Muscle of leg (tissue), 11 donors: ENCODE measurements around the gene KLHL29. TPM values are rescaled to one million over a fixed set of nuclear protein-coding genes. Genes with fewer than 3 reads are reported as not detected.

Experiments
- DNase-seq: peaks from one replicate; pipeline ENCODE4 v3.0.0; 2013
- H3K27ac ChIP-seq: one replicate; pipeline ENCODE4 v1.5.1; 2013; ENCODE audit warnings: mild to moderate bottlenecking, low read length, control low read depth
- H3K27me3 ChIP-seq: one replicate; pipeline ENCODE4 v1.6.1; 2013; ENCODE audit warnings: low read length; ENCODE audit not compliant: control insufficient read depth, insufficient read depth
- H3K36me3 ChIP-seq: one replicate; pipeline ENCODE4 v1.6.1; 2013; ENCODE audit warnings: low read length; ENCODE audit not compliant: control insufficient read depth, insufficient read depth
- H3K4me1 ChIP-seq: one replicate; pipeline ENCODE4 v1.6.1; 2013; ENCODE audit warnings: low read length; ENCODE audit not compliant: control insufficient read depth, insufficient read depth
- H3K4me3 ChIP-seq: one replicate; pipeline ENCODE4 v1.5.1; 2013; ENCODE audit warnings: low read length, control low read depth
- H3K9me3 ChIP-seq: replicated peaks from 2 replicates; pipeline ENCODE4 v1.6.1; 2013; ENCODE audit warnings: low read depth, low read length; ENCODE audit not compliant: control insufficient read depth
- WGBS: methylation state at CpG from one replicate; pipeline ENCODE4 v1.1.5; 2013; ENCODE audit warnings: missing lambda C conversion rate; ENCODE audit not compliant: insufficient coverage; 5-methylcytosine and 5-hydroxymethylcytosine counted together
- polyA plus RNA-seq, 8 donors: library from polyadenylated mRNA; unstranded; fragments of 120-200 nt; gene quantifications; one replicate each; pipeline versions ENCODE4 v1.2.1 to v1.2.3, GENCODE V29; 2013; ENCODE audit warnings: inconsistent platforms in 1 of 8, low replicate concordance in 1 of 8; ENCODE audit not compliant: insufficient read length in 8 of 8, insufficient read depth in 1 of 8
- total RNA-seq: library from RNA; stranded (reverse); fragments of 120-200 nt; gene quantifications from one replicate; pipeline ENCODE4 v1.2.4, GENCODE V29; 2013

Gene KLHL29
- total and polyA plus RNA-seq, 9 donors, result 4.7 to 9.7 (median 7.3) TPM

DNA sequence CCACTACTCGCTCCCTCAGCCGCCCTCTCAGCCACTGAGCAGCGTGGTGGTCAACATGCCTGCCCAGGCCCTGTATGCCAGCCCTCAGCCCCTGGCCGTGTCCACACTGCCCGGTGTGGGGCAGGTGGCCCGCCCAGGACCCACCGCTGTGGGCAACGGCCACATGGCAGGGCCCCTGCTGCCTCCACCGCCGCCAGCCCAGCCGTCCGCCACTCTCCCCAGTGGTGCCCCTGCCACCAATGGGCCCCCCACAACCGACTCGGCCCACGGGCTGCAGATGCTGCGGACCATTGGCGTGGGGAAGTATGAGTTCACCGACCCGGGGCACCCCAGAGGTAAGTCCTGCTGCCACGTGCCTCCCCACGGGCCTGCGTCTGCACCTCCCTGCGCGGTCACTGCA lies 257.5 kb downstream of the KLHL29 start:
- no peak overlapping the region for H3K27ac ChIP-seq
- peaks cover 8% of the 10 kb centered on the region for H3K9me3 ChIP-seq
- no peak overlapping the region for H3K4me3 ChIP-seq
- WGBS, result 96% methylated on average over 24 of the region's 24 CpGs
- DNase-seq, result no peak
- H3K27me3 ChIP-seq, result peaks cover 5% of the 10 kb centered on the region
- H3K4me1 ChIP-seq, result peaks cover 10% of the 10 kb centered on the region
- peaks cover 19% of the 10 kb centered on the region for H3K36me3 ChIP-seq

DNA sequence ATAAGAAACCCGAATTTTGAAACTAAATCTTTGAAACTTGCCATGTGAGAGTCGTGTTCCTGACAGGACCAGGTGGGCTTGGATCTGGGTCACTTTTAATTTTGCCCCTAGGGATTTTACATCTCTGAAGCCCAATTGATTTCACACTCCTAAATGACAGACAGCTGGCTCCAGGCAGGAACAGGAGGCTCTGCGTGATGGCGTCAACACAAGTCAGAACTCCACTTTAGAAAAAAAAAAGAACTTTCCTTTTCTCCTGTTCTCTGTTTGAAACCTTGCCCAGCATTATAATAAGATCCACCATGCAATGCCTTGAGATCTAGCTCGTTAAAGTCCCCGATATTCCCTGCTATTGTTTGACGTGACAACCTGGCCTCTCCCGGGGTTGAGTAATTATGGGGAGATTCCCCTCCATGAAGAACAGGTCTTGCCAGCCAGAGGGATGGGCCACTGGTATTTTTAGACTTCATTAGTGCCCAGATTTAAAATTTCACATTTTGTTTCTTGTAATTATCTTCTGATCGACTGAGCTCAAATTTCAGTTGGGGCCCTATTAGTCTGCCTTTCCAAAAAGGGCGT lies 260.3 kb downstream of the KLHL29 start:
- peaks cover 19% of the 10 kb centered on the region for H3K36me3 ChIP-seq
- H3K27ac ChIP-seq, result no peak overlapping the region
- H3K4me1 ChIP-seq, result peaks cover 7% of the 10 kb centered on the region
- peaks cover 8% of the 10 kb centered on the region for H3K9me3 ChIP-seq
- 34% methylated on average over 2 of the region's 10 CpGs for WGBS
- H3K4me3 ChIP-seq, result no peak overlapping the region
- DNase-seq, result no peak
- peaks cover 5% of the 10 kb centered on the region for H3K27me3 ChIP-seq

DNA sequence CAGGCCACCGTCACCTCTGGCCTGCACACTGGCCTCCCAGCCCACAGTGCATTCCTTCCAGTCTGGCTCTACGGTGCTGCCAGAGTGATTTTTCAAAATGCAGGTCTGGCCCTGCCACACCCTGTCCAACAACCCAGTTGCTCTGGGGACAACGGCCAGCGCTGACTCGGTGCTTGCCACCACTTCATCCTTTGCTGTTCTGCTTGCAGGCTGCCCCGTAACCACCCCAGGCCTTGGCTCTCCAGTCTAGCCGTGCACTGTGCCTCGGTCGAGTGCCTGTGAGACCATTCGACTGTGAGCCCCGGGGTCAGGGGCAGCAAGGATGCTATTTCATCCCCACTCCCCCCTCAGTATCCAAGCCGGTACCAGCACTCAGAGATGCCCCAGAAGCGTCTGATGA lies 262.6 kb downstream of the KLHL29 start:
- H3K4me3 ChIP-seq, result no peak overlapping the region
- DNase-seq, result no peak
- peaks cover 5% of the 10 kb centered on the region for H3K27me3 ChIP-seq
- H3K36me3 ChIP-seq, result peaks cover 11% of the 10 kb centered on the region
- H3K9me3 ChIP-seq, result peaks cover 12% of the 10 kb centered on the region
- 91% methylated on average over 9 of the region's 13 CpGs for WGBS
- peaks cover 7% of the 10 kb centered on the region for H3K4me1 ChIP-seq
- H3K27ac ChIP-seq, result no peak overlapping the region

GRCh38 chr2:23649303-23649702 lies 264.3 kb downstream of the KLHL29 start:
- H3K36me3 ChIP-seq, result no peaks in the 10 kb centered on the region
- peaks cover 7% of the 10 kb centered on the region for H3K4me1 ChIP-seq
- H3K9me3 ChIP-seq, result peaks cover 3% of the 10 kb centered on the region
- H3K27me3 ChIP-seq, result peaks cover 2% of the 10 kb centered on the region
- DNase-seq, result no peak
- H3K27ac ChIP-seq, result no peak overlapping the region
- 70% methylated on average over 4 of the region's 10 CpGs for WGBS
- H3K4me3 ChIP-seq, result no peak overlapping the region

DNA sequence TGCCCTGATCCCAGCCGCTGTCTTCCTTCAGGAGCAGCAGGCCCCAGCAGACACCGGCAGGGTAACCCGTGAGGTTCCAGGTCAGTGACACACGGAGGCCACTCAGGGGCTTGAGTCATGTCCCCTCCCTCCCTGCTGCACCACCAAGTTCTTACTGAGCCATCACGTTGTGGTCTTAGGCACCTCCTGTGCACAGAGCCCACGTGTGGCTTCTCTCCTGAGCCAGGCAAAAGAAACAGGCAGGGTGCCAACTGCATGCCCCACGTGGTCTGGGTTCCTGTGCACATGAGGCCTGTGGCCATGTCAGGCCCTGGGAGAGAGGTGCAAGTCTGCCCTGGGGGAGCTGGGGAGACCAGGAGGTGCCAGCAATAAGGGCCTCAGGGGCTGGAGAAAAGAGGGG lies 264.8 kb downstream of the KLHL29 start:
- DNase-seq, result no peak

DNA sequence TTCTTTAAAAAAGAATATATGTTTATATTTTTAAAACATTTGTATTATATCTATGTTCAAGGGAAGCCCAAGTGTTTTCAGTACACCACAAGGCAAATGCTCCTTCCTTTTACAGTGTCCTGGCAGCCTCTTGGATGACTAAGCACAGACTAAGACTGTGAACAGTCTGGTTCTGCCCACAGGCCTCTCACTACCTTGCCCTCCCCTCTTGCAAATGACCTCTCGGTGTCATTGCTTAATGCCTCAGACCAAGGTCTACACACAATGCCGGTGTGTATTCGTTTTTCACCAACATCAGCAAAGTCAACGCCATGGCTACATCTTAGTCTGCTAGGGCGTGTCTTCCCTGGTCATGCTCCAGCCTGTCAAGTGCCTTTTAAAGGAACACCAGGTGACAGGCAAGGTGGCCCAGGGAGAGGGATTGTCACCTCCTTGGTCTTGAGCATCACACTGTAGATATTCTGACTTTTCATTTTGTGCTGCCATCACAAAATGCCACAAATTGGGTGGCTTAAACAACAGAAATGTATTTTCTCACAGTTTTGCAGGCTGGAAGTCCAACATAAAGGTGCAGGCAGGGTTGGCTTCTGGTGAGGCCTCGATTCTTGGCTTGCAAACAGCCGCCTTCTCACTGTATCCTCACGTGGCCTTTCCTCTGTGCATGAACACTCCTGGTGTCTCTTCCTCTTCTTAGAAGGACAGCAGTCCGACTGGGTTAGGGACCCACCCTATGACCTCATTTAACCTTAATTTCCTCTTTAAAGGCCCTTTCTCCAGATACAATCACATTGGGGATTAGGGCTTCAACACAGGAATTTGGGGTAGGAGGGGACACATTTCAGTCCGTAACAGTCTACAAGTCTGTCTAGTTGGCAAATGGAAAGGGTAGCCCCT lies 266.5 kb downstream of the KLHL29 start:
- Histone ChIP-seq H3K27ac (no peak overlapping the region), H3K36me3 (no peaks in the 10 kb centered on the region), H3K9me3 (peaks cover 3% of the 10 kb centered on the region), H3K27me3 (peaks cover 2% of the 10 kb centered on the region), H3K4me3 (no peak overlapping the region), H3K4me1 (peaks cover 10% of the 10 kb centered on the region)
- no peak for DNase-seq
- WGBS, result 82% methylated on average over 8 of the region's 10 CpGs

More for the DNA sequence above, 264.8 kb downstream of the KLHL29 start:
- Histone ChIP-seq H3K27me3 (peaks cover 4% of the 10 kb centered on the region), H3K4me3 (no peak overlapping the region), H3K36me3 (no peaks in the 10 kb centered on the region), H3K9me3 (peaks cover 3% of the 10 kb centered on the region), H3K4me1 (peaks cover 3% of the 10 kb centered on the region), H3K27ac (no peak overlapping the region)
- WGBS, result 65% methylated on average over 7 of the region's 7 CpGs

DNA sequence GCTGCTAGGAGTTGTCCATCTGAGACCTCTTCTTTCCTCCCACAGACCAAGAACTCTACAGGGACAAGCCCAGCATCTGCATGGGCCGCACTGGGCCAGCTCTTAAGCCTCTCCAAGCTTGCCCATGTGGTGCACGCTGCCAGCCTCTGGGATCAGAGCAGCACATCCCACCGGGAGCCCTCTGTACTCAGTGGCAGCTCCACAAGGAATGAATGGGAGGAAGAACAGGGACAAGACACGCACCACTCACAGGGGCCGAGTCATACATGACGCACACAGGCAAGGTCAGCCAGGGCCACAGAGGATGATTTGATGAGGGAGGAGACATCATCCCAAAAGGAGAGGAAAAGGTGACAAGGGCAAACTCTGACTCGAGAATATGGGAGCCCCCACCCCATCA lies 268.3 kb downstream of the KLHL29 start:
- Histone ChIP-seq H3K27ac (no peak overlapping the region), H3K4me1 (peaks cover 25% of the 10 kb centered on the region), H3K27me3 (peaks cover 4% of the 10 kb centered on the region), H3K4me3 (no peak overlapping the region), H3K9me3 (peaks cover 3% of the 10 kb centered on the region), H3K36me3 (no peaks in the 10 kb centered on the region)
- no peak for DNase-seq
- WGBS, result 88% methylated on average over 3 of the region's 7 CpGs

DNA sequence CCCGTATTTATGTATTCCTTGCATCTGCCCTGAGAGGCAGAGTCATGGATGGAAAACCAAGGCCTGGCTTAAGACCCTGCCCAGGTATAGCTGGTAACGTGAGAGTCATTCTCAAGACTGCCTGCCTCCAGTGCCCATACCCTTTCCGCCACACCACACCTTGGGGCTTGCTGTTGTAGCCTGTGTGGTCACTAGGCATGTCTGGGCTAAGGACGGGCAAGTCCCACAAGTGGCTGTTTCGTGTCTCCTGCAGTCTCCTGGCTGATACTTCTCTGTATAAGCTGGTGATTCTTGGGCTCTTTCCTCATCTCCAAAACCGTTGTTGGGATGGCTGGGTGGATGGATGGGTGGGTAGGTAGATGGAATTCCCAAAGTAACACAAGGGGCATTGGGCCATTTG lies 269.8 kb downstream of the KLHL29 start:
- Histone ChIP-seq H3K4me3 (no peak overlapping the region), H3K36me3 (no peaks in the 10 kb centered on the region), H3K27ac (no peak overlapping the region), H3K27me3 (peaks cover 4% of the 10 kb centered on the region), H3K4me1 (peaks cover 34% of the 10 kb centered on the region), H3K9me3 (peaks cover 3% of the 10 kb centered on the region)
- WGBS, result 100% methylated on average over 3 of the region's 6 CpGs
- DNase-seq, result no peak

- H3K36me3 ChIP-seq, result no peaks in the 10 kb centered on the region
- DNase-seq, result no peak
- no peak overlapping the region for H3K4me3 ChIP-seq
- H3K4me1 ChIP-seq, result peaks cover 41% of the 10 kb centered on the region
- H3K9me3 ChIP-seq, result peaks cover 3% of the 10 kb centered on the region
- peaks cover 4% of the 10 kb centered on the region for H3K27me3 ChIP-seq
- 75% methylated on average over 19 of the region's 19 CpGs for WGBS
- no peak overlapping the region for H3K27ac ChIP-seq
These were observed 271.1 kb downstream of the KLHL29 start for GRCh38 chr2:23655934-23656596.

DNA sequence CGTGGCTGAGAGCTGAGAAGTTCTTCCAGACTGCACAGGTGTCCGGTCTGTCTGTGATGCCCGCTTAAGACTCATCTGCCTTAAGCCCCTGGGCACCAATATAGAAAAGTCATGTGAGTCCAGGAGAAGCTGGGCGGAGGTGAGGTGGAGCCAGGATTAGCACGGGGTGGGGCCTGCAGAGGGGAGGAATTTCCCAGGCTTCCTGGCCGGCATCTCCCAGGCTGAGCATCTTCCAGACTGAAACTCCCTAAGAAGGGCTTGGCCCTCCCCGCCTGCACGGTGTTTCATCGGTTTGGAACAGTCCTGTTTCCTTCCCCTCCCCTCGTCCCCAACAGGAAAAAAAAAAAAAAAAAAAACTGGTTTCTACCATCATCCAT lies 271.6 kb downstream of the KLHL29 start:
- H3K4me1 ChIP-seq, result peaks cover 41% of the 10 kb centered on the region

More for the DNA sequence above, 271.6 kb downstream of the KLHL29 start:
- H3K27ac ChIP-seq, result no peak overlapping the region
- H3K9me3 ChIP-seq, result peaks cover 3% of the 10 kb centered on the region
- no peak overlapping the region for H3K4me3 ChIP-seq
- WGBS, result 29% methylated on average over 5 of the region's 10 CpGs
- peaks cover 4% of the 10 kb centered on the region for H3K27me3 ChIP-seq
- DNase-seq, result peak; percentile 70
- H3K36me3 ChIP-seq, result no peaks in the 10 kb centered on the region
